GM23338 (cell line): ENCODE data around the gene CAST.

Experiments used
- CTCF ChIP-seq, 2 experiments: fragments of 200-600 bp in 1 of 2; sonication (generic) in 1 of 2; conservative IDR thresholded peaks; 2 replicates each; pipeline versions ENCODE4 v1.5.1 to v1.6.1; 2016 to 2017; ENCODE audit warnings: antibody characterized with exemption in 2 of 2, low read depth in 2 of 2, mild to moderate bottlenecking in 2 of 2, moderate library complexity in 1 of 2
- EZH2 ChIP-seq: fragments of 200-600 bp; sonication (generic); IDR thresholded peaks from one replicate; pipeline ENCODE4 v1.8.0; 2017; ENCODE audit warnings: antibody characterized with exemption, mild to moderate bottlenecking, low read depth; ENCODE audit not compliant: unreplicated experiment

- TF ChIP-seq CTCF (conservative IDR thresholded peaks at IDR 0.05; ENCODE audit: low read depth in 2 of 2) (no peak), EZH2 (no peak)
Measured at GRCh38 chr5:96645091-96645490, 17.1 kb upstream of the CAST start.
